HG02678 (cell line): Measurements from ENCODE around the gene LSM3.

Experiments
- ATAC-seq: cut with Tn5 transposase; IDR thresholded peaks from one replicate; pipeline ENCODE4 v1.9.1; 2021; ENCODE audit warnings: mild to moderate bottlenecking, moderate library complexity; ENCODE audit not compliant: unreplicated experiment

Gene LSM3

GRCh38 chr3:14236902-14237301 lies 58.3 kb downstream of the LSM3 start:
- no peak for ATAC-seq

GRCh38 chr3:14237457-14237856 lies 58.8 kb downstream of the LSM3 start:
- ATAC-seq, result no peak

DNA sequence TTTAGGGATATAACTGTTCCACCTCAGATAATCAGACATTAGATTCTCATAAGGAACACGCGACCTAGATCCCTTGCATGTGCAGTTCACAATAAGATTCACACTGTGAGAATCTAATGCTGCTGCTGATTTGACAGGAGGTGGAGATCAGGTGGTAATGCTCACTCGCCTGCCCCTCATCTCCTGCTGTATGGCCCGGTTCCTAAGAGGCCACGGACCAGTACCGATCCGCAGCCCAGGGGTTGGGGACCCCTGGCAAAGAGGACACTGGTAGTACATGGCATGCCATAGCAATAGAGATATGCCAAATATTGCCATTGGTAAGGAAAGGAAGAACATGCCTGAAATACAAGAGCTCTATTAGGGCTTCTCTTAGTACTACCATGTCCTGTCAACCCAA lies 59.7 kb downstream of the LSM3 start:
- no peak for ATAC-seq

GRCh38 chr3:14238930-14239329 lies 60.3 kb downstream of the LSM3 start:
- no peak for ATAC-seq

- ATAC-seq, result no peak
These were observed 61.3 kb downstream of the LSM3 start for GRCh38 chr3:14239940-14240339.

DNA sequence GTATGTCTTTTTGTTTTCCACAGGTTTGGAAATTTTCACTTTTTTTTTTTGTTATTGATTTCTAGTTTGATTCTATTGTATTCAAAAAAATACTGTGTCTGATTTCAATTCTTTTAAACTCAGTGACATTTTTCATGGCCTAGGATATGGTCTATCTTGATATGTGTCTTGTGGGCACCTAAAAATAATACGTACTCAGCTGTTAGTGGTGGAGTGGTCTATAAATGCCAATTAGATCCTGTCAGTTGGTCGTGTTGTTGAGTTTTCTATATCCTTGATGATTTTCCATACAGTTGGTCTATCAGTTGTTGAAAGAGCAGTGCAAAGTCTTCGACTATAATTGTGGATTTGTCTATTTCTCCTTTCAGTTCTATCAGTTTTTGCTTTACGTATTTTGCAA lies 61.7 kb downstream of the LSM3 start:
- ATAC-seq, result no peak

DNA sequence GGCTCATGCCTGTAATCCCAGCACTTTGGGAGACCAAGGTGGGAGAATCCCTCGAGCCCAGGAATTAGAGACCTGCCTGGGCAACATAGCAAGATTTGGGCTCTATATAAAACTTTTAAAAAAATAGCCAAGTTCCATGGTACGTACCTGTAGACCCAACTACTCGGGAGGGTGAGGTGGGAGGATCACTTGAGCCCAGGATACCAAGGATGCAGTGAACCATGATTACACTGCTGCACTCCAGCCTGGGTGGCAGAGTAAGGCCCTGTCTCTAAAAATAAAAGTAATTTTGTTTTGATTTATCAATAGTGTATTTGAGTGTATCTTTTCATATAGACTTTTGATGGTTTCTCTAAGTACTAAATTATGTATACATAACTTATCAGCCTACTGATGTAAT lies 63.1 kb downstream of the LSM3 start:
- no peak for ATAC-seq

DNA sequence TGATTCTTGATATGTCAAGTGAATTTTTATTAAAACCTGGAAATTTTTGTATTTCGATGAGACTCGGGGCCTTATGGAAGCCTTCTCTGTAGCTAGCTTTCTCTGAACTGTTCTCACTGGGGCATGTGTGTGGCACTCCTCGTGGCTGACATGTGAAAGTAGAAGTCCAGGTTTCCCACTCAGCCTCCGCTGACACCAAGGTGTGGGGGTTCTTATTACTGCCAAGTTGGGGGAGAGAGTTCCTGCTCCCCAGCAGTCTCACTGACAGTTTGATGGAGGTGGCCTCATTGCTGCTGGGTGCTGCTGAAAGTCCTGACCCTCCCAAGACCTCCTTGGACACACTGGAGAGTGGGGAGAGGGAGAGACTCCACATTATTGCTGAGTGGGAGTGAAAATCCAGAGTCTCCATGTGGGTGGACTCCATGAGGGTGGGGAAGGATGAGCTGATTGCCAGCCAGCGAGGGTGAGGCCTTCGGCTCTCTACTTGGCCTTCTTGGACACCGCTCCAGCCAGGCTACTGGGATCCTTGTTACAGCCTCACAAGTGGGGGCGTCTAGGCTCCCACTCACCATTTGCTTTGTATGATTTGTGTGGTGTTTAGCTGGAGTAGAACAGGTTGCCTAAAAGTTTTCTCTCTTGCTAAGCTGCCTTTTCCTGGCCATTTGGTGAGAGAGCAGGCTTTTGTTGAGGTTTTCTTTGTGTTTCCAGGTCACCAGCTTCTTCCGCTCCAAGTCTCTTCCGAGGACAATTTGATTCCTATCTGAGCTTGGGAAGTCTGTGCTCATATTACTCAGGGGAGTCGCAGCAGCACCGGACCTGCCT lies 64.1 kb downstream of the LSM3 start:
- ATAC-seq, result no peak

DNA sequence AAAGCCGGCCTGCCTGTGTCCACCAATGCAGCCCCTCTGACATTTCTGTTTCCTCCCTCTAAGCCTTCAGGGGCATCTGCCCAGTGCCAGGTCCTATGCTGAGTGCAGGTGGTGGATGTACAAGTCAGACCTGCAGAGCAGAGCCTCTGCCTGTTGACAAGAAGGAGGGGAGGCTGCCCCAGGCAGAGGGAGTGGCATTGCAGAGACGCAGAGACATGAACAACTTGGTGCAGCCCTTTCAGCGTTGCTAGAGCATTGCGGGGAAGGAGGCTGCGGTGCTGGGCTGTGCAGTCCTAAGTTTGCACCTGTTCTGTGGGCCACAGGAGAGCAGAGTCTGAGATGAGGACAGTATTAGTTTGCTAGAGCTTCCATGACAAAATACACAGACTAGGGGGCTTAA lies 65.2 kb downstream of the LSM3 start:
- no peak for ATAC-seq

- ATAC-seq, result no peak
These were observed 66.1 kb downstream of the LSM3 start for GRCh38 chr3:14244521-14245247.

DNA sequence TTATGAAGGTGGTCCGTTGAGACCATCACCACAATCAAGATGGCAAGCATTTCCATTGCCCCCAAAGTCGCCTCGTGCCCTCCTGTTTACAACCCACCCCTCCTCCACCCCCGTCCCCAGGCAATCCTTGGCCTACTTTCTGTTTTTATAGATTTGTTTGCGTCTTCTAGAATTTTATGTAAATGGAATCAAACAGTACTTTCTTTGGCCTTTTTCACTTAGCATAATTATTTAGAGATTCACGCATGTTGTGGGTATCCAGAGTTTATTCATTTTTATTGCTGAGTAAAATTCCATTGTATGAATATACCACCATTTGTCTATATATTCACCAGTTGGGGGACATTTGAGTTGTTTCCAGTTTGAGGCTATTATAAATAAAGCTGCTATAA lies 66.6 kb downstream of the LSM3 start:
- no peak for ATAC-seq

DNA sequence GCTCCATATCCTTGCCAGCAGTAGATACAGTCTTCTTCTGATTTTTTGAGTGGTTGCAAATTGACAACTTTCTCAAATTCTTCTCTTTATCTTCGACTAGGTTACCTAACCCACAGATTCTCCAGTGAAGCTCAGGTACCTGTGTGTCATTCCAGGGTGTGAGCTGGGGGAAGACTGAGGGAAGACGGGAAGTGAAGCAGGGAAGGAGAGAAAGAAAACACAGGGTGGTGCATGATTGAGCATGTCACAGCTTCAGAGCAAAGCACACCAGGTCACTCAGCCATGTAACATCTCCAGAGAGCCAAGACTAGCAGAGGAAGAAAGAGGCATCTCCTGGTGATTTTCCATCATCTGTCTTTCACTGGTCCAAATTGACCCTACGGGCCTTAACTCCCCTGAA lies 67.2 kb downstream of the LSM3 start:
- no peak for ATAC-seq

GRCh38 chr3:14246414-14246813 lies 67.8 kb downstream of the LSM3 start:
- ATAC-seq, result no peak

- no peak for ATAC-seq
These were observed 69.8 kb downstream of the LSM3 start for GRCh38 chr3:14248477-14248848.

- ATAC-seq, result no peak
These were observed 70.4 kb downstream of the LSM3 start for GRCh38 chr3:14248849-14249523.
